Left forelimb (tissue), 1 donor: ENCODE measurements around the gene NCSTN.

ENCODE experiments used
- DNase-seq: peaks from one replicate; pipeline ENCODE4 v3.0.0-alpha.2; 2018; ENCODE audit warnings: low spot score

NCSTN gene

GRCh38 chr1:160406131-160406968 lies 63.2 kb downstream of the NCSTN start:
- DNase-seq = peak; percentile 40

GRCh38 chr1:160407839-160408801 lies 64.9 kb downstream of the NCSTN start:
- DNase-seq = peak; percentile 54
